OCI-LY1 (cell line): Measurements from ENCODE around the gene KCNK7.

Source experiments
- H2AFZ ChIP-seq: fragments of 200-600 bp; sonication (generic), shearing (Covaris generic); 2 replicates; pipeline ENCODE4 v1.6.0; 2014; ENCODE audit warnings: antibody characterized with exemption, mild to moderate bottlenecking, low read length
- H3F3A ChIP-seq: fragments of 200-600 bp; sonication (generic), shearing (Covaris generic); 2 replicates; pipeline ENCODE4 v1.6.0; 2014; ENCODE audit warnings: mild to moderate bottlenecking, antibody characterized with exemption, low read length, moderate library complexity; ENCODE audit not compliant: insufficient read depth
- H3K27ac ChIP-seq: fragments of 200-600 bp; sonication (generic); 2 replicates; pipeline ENCODE4 v1.5.1; 2014; ENCODE audit warnings: low read length, mixed run types, mild to moderate bottlenecking, low read depth; ENCODE audit not compliant: poor library complexity, severe bottlenecking
- H3K27me3 ChIP-seq: fragments of 200-600 bp; sonication (generic); 2 replicates; pipeline ENCODE4 v1.6.0; 2014; ENCODE audit warnings: antibody characterized with exemption, mild to moderate bottlenecking, low read length, moderate library complexity; ENCODE audit not compliant: insufficient read depth
- H3K36me3 ChIP-seq: fragments of 200-600 bp; sonication (generic); 2 replicates; pipeline ENCODE4 v1.6.1; 2014; ENCODE audit warnings: mild to moderate bottlenecking, antibody characterized with exemption, low read length, moderate library complexity, mixed read lengths; ENCODE audit not compliant: insufficient read depth
- H3K4me1 ChIP-seq: fragments of 200-600 bp; sonication (generic); 2 replicates; pipeline ENCODE4 v1.5.1; 2014; ENCODE audit warnings: mild to moderate bottlenecking, low read length, moderate library complexity; ENCODE audit not compliant: insufficient read depth, severe bottlenecking
- H3K4me2 ChIP-seq: fragments of 200-600 bp; sonication (generic), shearing (Covaris generic); 2 replicates; pipeline ENCODE4 v1.6.1; 2014; ENCODE audit warnings: low read length
- H3K4me3 ChIP-seq: fragments of 200-600 bp; sonication (generic); 2 replicates; pipeline ENCODE4 v1.5.1; 2014; ENCODE audit warnings: low read length, low read depth, mild to moderate bottlenecking, mixed read lengths; ENCODE audit not compliant: poor library complexity, severe bottlenecking
- H3K79me2 ChIP-seq: fragments of 200-600 bp; shearing (Covaris generic); 2 replicates; pipeline ENCODE4 v1.6.1; 2016; ENCODE audit warnings: mixed run types, low read length, mixed read lengths; ENCODE audit not compliant: insufficient read depth
- H3K9ac ChIP-seq: fragments of 200-600 bp; sonication (generic), shearing (Covaris generic); 2 replicates; pipeline ENCODE4 v1.6.1; 2014; ENCODE audit warnings: mild to moderate bottlenecking, low read length, mixed read lengths
- H3K9me2 ChIP-seq: fragments of 200-600 bp; sonication (generic), shearing (Covaris generic); 2 replicates; pipeline ENCODE4 v1.6.1; 2014; ENCODE audit warnings: low read depth, mild to moderate bottlenecking, low read length, mixed read lengths
- H3K9me3 ChIP-seq: fragments of 200-600 bp; shearing (Covaris generic); 2 replicates; pipeline ENCODE4 v1.6.1; 2014; ENCODE audit warnings: low read length, mixed read lengths
- H4K20me1 ChIP-seq: fragments of 200-600 bp; sonication (generic), shearing (Covaris generic); 2 replicates; pipeline ENCODE4 v1.6.0; 2016; ENCODE audit warnings: mild to moderate bottlenecking, low read length; ENCODE audit not compliant: insufficient read depth
- CTCF ChIP-seq: fragments of 200-600 bp; sonication (generic), shearing (Covaris generic); IDR thresholded peaks from 2 replicates; pipeline ENCODE4 v1.5.1; 2017; ENCODE audit warnings: mild to moderate bottlenecking, antibody characterized with exemption, low read length, moderate library complexity, mixed read lengths
- EZH2 ChIP-seq: fragments of 200-600 bp; sonication (generic), shearing (Covaris generic); IDR thresholded peaks from 2 replicates; pipeline ENCODE4 v1.8.0; 2017; ENCODE audit warnings: borderline replicate concordance, mixed run types, mild to moderate bottlenecking, antibody characterized with exemption, low read length, moderate library complexity, mixed read lengths

KCNK7 gene

GRCh38 chr11:65560555-65561418, 34.8 kb downstream of the KCNK7 start:
- Histone ChIP-seq H3K79me2 (no peaks in the 10 kb centered on the region), H3K9me3 (no peaks in the 10 kb centered on the region), H4K20me1 (no peaks in the 10 kb centered on the region), H3K4me2 (no peak overlapping the region), H3K9me2 (no peaks in the 10 kb centered on the region), H2AFZ (no peak overlapping the region), H3K4me1 (peaks cover 17% of the 10 kb centered on the region), H3K9ac (no peak overlapping the region), H3F3A (no peaks in the 10 kb centered on the region), H3K27ac (no peak overlapping the region), H3K27me3 (peaks cover 8% of the 10 kb centered on the region; the same call in 1 of the 2 replicates), H3K36me3 (no peaks in the 10 kb centered on the region), H3K4me3 (no peak overlapping the region)
- TF ChIP-seq CTCF (no peak), EZH2 (no peak)

GRCh38 chr11:65559951-65560537, 35.6 kb downstream of the KCNK7 start:
- Histone ChIP-seq H3K27ac (no peak overlapping the region), H3K4me2 (no peak overlapping the region), H4K20me1 (no peaks in the 10 kb centered on the region), H3K27me3 (peaks cover 12% of the 10 kb centered on the region; the same call in 1 of the 2 replicates), H3F3A (no peaks in the 10 kb centered on the region), H3K79me2 (no peaks in the 10 kb centered on the region), H3K4me3 (no peak overlapping the region), H3K36me3 (no peaks in the 10 kb centered on the region), H3K9me2 (no peaks in the 10 kb centered on the region), H3K9me3 (no peaks in the 10 kb centered on the region), H2AFZ (no peak overlapping the region), H3K9ac (no peak overlapping the region), H3K4me1 (peaks cover 12% of the 10 kb centered on the region)
- TF ChIP-seq CTCF (no peak), EZH2 (no peak)

GRCh38 chr11:65559535-65559934, 36.1 kb downstream of the KCNK7 start:
- no peaks in the 10 kb centered on the region for H3K9me2 ChIP-seq
- no peak overlapping the region for H3K4me2 ChIP-seq
- H3F3A ChIP-seq, result no peaks in the 10 kb centered on the region
- no peaks in the 10 kb centered on the region for H3K9me3 ChIP-seq
- H4K20me1 ChIP-seq, result no peaks in the 10 kb centered on the region
- no peak for TF ChIP-seq EZH2
- no peak for TF ChIP-seq CTCF
- H3K9ac ChIP-seq, result no peak overlapping the region
- no peak overlapping the region for H2AFZ ChIP-seq
- H3K27me3 ChIP-seq, result peaks cover 13% of the 10 kb centered on the region; the same call in 1 of the 2 replicates
- peaks cover 12% of the 10 kb centered on the region for H3K4me1 ChIP-seq
- no peaks in the 10 kb centered on the region for H3K79me2 ChIP-seq
- H3K36me3 ChIP-seq, result no peaks in the 10 kb centered on the region
- H3K27ac ChIP-seq, result no peak overlapping the region
- H3K4me3 ChIP-seq, result no peak overlapping the region
